ENCODE measurements around the gene RNU5B-1. TPM values are rescaled to one million over a fixed set of nuclear protein-coding genes. Genes with fewer than 3 reads are reported as not detected.

RNU5B-1 gene
- total and polyA plus RNA-seq, 12 donors: 18.2 to 51.0 TPM; not detected in 10

- Histone ChIP-seq H3K9me3 (no peaks in the 10 kb centered on the region), H3K4me1 (peaks cover 0 to 20% (median 12%) of the 10 kb centered on the region in 9 donors), H3K27ac (no peak overlapping the region), H3K27me3 (no peaks in the 10 kb centered on the region), H3K4me3 (no peak overlapping the region), H3K36me3 (no peaks in the 10 kb centered on the region)
- intact Hi-C loops (cut with DNase I): no loop called here
- DNase-seq (no peak), ATAC-seq (no peak)
- no peak for TF ChIP-seq CTCF (IDR thresholded peaks at IDR 0.05)
- WGBS, 2 donors: 88 to 89% methylated on average over 12 of the region's 12 CpGs
Measured at GRCh38 chr15:65309882-65310418, 5.5 kb downstream of the RNU5B-1 start.

- Histone ChIP-seq H3K27ac (no peak overlapping the region), H3K27me3 (no peaks in the 10 kb centered on the region), H3K9me3 (no peaks in the 10 kb centered on the region), H3K36me3 (no peaks in the 10 kb centered on the region), H3K4me1 (peaks cover 0 to 17% (median 10%) of the 10 kb centered on the region in 9 donors), H3K4me3 (no peak overlapping the region)
- intact Hi-C loops (cut with DNase I): no loop called here
- ATAC-seq (no peak), DNase-seq (no peak)
- WGBS, 2 donors: 92 to 93% methylated on average over 10 of the region's 10 CpGs
- no peak for TF ChIP-seq CTCF (IDR thresholded peaks at IDR 0.05)
Measured at GRCh38 chr15:65310431-65311137, 6.1 kb downstream of the RNU5B-1 start.

GRCh38 chr15:65311760-65312159 lies 7.3 kb downstream of the RNU5B-1 start:
- H3K36me3 ChIP-seq: no peaks in the 10 kb centered on the region
- ATAC-seq (no peak), DNase-seq (no peak)
- H3K9me3 ChIP-seq: no peaks in the 10 kb centered on the region
- no peak overlapping the region for H3K4me3 ChIP-seq
- no peak for TF ChIP-seq CTCF (IDR thresholded peaks at IDR 0.05)
- intact Hi-C loops (cut with DNase I): no loop called here
- peak overlapping the region in 1 of 10 donors; percentile 68 for H3K27ac ChIP-seq
- no peaks in the 10 kb centered on the region for H3K27me3 ChIP-seq
- peaks cover 0 to 17% (median 8%) of the 10 kb centered on the region in 9 donors for H3K4me1 ChIP-seq
- WGBS, 2 donors: 60 to 66% methylated on average over 3 of the region's 3 CpGs

- TF ChIP-seq CTCF (IDR thresholded peaks at IDR 0.05): no peak
- Histone ChIP-seq H3K9me3 (no peaks in the 10 kb centered on the region), H3K4me1 (peaks cover 0 to 17% (median 8%) of the 10 kb centered on the region in 9 donors), H3K4me3 (no peak overlapping the region), H3K36me3 (no peaks in the 10 kb centered on the region), H3K27ac (peak overlapping the region in 4 of 10 donors; percentile 10 to 68 (median 38)), H3K27me3 (no peaks in the 10 kb centered on the region)
- 45 to 66% methylated on average over 11 of the region's 11 CpGs for WGBS, 2 donors
- DNase-seq (peak; percentile 52 to 59), ATAC-seq (peak in 7 of 8 donors; percentile 73 to 92 (median 84))
- intact Hi-C loops (cut with DNase I): no loop called here
Measured at GRCh38 chr15:65312400-65312916, 8.0 kb downstream of the RNU5B-1 start.

Data from heart right ventricle (tissue), 16 donors.